ACHN (cell line): Measurements from ENCODE around the gene RGL2.
"Not testable (repeated sequence)": the region's sequence is repeated elsewhere in the genome, so short reads cannot be mapped to it uniquely, and the experiment has no call there.

Experiments used
- DNase-seq: peaks from one replicate; pipeline ENCODE4 v3.0.0-alpha.2; 2015
- in situ Hi-C: cut with HindIII; loops from 2 replicates; pipeline ENCODE4 v1.10.0; 2017; ENCODE audit warnings: low sequenced_read_pairs, low pct_ligation_motif_present, low pct_unique_long_range_greater_than_20kb

Gene RGL2

GRCh38 chr6:33277663-33278391 lies 20.9 kb downstream of the RGL2 start:
- DNase-seq, result no peak

GRCh38 chr6:33276864-33277662 lies 21.7 kb downstream of the RGL2 start, which contains the start of gene B3GALT4:
Gene B3GALT4, plus strand, starts transcription at chr6:33277123. Its CDS starts 297 bp downstream, at chr6:33277420.
- DNase-seq, result peak; percentile 74

More at GRCh38 chr6:33277663-33278391, 20.9 kb downstream of the RGL2 start:
- in situ Hi-C loops, result no loop called here

GRCh38 chr6:33276581-33276863 lies 22.2 kb downstream of the RGL2 start:
- DNase-seq, result no peak
- in situ Hi-C loops, result no loop called here

More at GRCh38 chr6:33276864-33277662, 21.7 kb downstream of the RGL2 start, which contains the start of gene B3GALT4:
- in situ Hi-C loops, result no loop called here

GRCh38 chr6:33275795-33276580 lies 22.8 kb downstream of the RGL2 start:
- in situ Hi-C loops, DNase-seq: not testable (repeated sequence)

- DNase-seq, result no peak
- in situ Hi-C loops, result no loop called here
Measured at GRCh38 chr6:33273924-33274902, 24.5 kb downstream of the RGL2 start.

- no peak for DNase-seq
- in situ Hi-C loops, result no loop called here
Measured at GRCh38 chr6:33273129-33273923, 25.4 kb downstream of the RGL2 start.

GRCh38 chr6:33272275-33273128 lies 26.2 kb downstream of the RGL2 start:
- in situ Hi-C loops, result no loop called here

GRCh38 chr6:33271468-33272274 lies 27.1 kb downstream of the RGL2 start, which contains the start of the genes RPS18 and VPS52:
Gene RPS18, plus strand, starts transcription at chr6:33272075. Its CDS starts 45 bp downstream, at chr6:33272120.
Gene VPS52, minus strand, starts transcription at chr6:33271876. Its CDS starts 201 bp downstream, at chr6:33271675.
- in situ Hi-C loops, result no loop called here

More at GRCh38 chr6:33272275-33273128, 26.2 kb downstream of the RGL2 start:
- no peak for DNase-seq

GRCh38 chr6:33271117-33271467 lies 27.6 kb downstream of the RGL2 start:
- DNase-seq, result peak; percentile 10
- in situ Hi-C loops, result no loop called here

More at GRCh38 chr6:33271468-33272274, 27.1 kb downstream of the RGL2 start, which contains the start of the genes RPS18 and VPS52:
- DNase-seq, result peak; percentile 98

GRCh38 chr6:33264015-33264414 lies 34.7 kb downstream of the RGL2 start:
- no peak for DNase-seq
- in situ Hi-C loops, result no loop called here

- DNase-seq, in situ Hi-C loops: not testable (repeated sequence)
Measured at GRCh38 chr6:33262490-33262889, 36.3 kb downstream of the RGL2 start.

- in situ Hi-C loops, result no loop called here
- no peak for DNase-seq
Measured at GRCh38 chr6:33259032-33259431, 39.7 kb downstream of the RGL2 start.

- DNase-seq, result no peak
- in situ Hi-C loops, result no loop called here
Measured at GRCh38 chr6:33254591-33254990, 44.2 kb downstream of the RGL2 start.

GRCh38 chr6:33252759-33253158 lies 46.0 kb downstream of the RGL2 start:
- in situ Hi-C loops, result no loop called here
- no peak for DNase-seq

- no peak for DNase-seq
- in situ Hi-C loops, result no loop called here
Measured at GRCh38 chr6:33251395-33252012, 47.2 kb downstream of the RGL2 start.
